GM18861 (cell line): ENCODE measurements around the gene LRRC74B.

Experiments used
- ATAC-seq: cut with Tn5 transposase; IDR thresholded peaks from one replicate; pipeline ENCODE4 v1.9.1; 2021; ENCODE audit not compliant: unreplicated experiment

LRRC74B gene

DNA sequence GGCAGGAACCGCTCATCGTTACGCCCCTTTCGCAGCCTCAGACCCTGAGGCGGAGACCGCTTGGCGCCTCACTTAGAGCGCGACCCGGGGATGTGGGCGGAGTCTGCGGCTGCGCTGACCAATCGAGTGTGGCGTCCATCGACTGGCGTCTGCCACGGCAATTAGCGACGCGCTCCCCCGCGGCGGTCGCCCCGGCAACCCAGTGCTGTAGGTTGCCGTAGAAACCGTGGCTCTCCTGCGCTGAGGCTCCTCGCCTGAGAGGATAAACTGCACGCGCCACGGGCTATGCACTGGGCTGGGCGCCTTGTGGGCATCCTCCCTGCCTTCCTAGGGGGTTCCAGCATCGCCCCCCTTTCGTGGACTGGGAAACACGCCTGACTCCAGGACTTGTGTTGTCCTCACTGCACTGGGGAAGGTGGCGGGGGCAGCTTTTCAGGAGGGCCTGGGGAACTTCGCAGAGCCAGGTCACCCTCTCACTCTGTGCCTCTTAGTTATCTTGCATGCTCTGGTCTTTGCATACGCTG lies 31.5 kb upstream of the LRRC74B start:
- ATAC-seq: peak; percentile 71

DNA sequence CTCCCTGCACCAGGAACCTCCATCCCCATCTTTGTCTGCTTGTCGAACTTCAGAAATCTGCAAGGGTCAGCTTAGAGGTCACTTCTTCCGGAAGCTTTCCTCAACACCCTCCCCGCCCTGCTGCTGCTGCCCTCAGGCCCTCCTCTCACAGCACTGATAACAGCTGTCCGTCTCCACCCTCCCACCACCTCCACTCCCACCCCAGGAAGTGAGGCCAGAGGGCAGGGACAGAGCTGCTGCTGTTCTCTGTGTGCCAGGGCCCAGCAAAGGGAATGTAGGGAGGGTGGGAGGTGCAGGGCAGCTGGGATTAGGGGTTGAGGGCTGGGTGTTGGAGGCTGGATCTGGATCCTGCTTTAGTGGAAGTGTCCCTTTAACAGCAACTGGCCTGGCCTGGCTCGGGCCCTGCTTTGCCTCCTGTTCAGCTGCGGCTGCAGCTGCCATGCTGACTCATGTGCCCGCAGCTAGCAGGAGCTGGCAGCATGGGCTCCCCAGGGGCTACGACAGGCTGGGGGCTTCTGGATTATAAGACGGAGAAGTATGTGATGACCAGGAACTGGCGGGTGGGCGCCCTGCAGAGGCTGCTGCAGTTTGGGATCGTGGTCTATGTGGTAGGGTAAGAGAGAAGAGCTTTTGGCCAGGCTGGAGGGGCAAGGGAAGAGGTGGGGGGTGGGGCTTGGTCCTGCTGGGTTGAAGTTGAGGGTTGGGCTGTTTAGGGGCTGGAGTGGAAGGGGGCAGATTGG lies 30.9 kb upstream of the LRRC74B start, which contains the start of gene P2RX6:
Gene P2RX6, plus strand, starts transcription at position 440 of the 740 bp plus-strand sequence. Its CDS starts 10 bp downstream, at position 450.
- ATAC-seq: no peak

DNA sequence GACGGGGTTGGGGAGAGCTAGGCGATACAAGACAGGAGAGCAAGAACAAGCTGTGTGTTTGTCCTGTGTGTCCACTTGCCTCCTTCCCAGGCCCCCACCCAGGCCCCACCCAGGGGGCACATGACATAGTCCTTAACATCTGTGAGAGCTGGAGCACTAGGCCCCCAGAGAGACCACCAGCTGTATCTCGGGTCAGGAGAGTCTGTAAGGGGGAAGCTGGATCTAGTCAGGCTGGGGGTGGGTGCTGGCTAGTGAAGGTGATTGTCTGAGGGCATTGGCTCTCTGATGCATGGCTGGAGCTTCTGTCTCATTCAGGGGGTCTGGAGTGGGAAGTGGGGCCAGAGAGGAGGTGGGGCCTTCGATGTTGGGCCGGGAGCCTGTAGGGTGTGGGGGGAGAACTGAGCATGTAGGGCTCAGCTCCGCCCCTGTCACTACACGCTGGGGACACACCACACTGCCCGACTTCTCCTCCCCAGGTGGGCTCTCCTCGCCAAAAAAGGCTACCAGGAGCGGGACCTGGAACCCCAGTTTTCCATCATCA lies 30.2 kb upstream of the LRRC74B start:
- no peak for ATAC-seq

GRCh38 chr22:21016644-21017420 lies 28.9 kb upstream of the LRRC74B start:
- ATAC-seq: no peak

DNA sequence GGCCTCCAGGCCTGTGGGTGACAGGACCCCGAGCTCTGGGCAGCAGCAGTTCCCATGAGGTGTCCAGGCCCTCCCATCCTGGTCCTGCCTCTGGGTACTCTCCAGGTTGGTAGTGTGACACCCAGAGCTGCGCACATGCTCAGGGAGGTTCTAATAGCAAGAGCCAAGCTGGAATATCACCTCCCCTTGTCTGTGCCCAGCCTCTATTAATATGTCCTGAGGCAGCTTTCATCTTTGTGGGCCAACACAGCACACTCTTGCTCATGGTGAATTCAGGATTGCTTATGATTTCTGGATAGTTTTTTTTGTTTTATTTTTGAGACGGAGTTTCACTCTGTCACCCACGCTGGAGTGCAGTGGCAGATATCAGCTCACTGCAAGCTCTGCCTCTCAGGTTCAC lies 27.4 kb upstream of the LRRC74B start:
- no peak for ATAC-seq

DNA sequence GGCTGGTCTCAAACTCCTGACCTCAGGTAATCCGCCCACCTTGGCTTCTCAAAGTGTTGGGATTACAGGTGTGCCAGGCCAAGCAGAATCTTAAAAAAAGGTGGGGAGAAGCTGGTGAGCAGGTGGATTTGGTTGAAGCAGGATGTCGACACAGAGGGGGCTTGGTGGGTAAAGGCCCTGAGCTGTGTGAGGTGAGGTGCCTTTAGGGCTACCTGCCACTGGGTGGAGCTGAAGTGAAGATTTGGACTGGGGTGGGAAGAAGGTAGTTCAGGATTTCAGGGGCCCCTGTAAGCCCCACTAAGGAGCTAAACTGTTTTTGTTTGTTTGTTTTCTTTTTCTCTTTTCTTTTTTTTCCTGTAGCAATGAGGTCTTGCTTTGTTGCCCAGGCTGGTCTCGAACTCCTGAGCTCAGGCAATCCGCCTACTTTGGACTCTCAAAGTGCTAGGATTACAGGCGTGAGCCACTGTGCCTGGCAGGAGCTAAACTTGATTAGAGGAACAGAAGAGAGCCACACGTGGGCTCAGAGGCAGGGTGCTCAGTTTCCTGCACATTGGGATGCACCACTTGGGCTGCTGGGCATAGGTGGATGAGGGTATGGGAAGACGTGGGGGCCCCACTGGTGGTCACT lies 24.8 kb upstream of the LRRC74B start:
- no peak for ATAC-seq

GRCh38 chr22:21022507-21022906 lies 23.2 kb upstream of the LRRC74B start:
- no peak for ATAC-seq

DNA sequence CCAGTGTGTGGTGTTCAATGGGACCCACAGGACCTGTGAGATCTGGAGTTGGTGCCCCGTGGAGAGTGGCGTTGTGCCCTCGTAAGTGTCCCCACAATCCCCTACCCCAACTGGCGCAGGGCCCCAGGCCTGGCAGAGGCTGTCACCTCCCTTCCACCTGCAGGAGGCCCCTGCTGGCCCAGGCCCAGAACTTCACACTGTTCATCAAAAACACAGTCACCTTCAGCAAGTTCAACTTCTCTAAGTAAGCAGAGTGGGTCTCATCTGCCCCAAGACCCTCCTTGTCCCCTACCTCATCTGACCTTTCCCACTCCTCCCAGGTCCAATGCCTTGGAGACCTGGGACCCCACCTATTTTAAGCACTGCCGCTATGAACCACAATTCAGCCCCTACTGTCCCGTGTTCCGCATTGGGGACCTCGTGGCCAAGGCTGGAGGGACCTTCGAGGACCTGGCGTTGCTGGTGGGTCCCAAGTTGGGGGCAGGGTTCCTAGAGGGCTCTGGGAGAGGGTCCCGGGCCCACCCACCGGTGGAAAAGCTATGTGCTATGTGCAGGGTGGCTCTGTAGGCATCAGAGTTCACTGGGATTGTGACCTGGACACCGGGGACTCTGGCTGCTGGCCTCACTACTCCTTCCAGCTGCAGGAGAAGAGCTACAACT lies 22.7 kb upstream of the LRRC74B start:
- ATAC-seq: no peak

DNA sequence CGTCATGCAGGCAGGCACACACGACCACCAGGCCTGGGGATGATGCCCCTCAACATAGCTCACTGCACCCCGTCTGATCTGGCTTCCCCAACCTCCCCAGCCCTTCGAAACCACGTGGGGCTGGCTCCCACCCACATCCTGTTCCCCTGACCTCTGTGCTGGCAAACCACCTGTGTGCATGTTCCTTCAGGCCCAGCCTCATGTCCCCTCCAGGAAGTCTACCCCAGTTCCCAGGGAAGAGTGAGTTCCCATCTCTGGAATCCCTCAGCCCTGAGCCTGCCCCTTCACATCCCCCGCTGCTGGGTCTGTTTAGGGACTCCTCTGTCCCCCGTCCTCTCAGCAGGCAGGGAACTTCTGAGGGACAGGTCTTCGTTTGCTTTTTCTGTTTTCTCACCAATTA lies 20.5 kb upstream of the LRRC74B start:
- ATAC-seq: no peak

DNA sequence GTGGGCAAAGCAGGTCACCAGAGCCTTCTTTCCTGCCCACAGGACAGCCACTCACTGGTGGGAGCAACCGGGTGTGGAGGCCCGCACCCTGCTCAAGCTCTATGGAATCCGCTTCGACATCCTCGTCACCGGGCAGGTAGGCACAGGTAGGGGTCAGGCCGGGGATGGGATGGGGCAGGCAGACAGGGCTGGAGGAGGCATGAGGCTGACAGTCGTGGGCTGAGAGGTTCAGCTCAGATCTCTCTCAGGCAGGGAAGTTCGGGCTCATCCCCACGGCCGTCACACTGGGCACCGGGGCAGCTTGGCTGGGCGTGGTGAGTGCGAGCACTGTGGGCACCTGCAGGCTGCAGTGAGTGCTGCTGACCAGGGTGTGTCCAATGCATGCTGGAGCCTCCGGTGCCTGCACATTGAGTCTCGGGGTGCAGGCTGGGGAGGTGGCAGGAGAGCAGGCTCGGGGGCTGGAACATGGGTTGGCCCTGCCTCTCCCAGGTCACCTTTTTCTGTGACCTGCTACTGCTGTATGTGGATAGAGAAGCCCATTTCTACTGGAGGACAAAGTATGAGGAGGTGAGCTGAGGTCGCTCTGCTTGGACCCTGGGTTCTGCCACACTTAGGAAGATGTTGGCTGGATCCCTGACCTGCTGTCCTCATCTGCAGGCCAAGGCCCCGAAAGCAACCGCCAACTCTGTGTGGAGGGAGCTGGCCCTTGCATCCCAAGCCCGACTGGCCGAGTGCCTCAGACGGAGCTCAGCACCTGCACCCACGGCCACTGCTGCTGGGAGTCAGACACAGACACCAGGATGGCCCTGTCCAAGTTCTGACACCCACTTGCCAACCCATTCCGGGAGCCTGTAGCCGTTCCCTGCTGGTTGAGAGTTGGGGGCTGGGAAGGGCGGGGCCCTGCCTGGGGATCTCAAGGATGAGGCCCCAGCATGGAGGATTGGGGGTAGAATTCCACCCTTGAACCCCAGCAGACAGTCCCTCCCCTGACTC lies 19.7 kb upstream of the LRRC74B start:
- no peak for ATAC-seq

DNA sequence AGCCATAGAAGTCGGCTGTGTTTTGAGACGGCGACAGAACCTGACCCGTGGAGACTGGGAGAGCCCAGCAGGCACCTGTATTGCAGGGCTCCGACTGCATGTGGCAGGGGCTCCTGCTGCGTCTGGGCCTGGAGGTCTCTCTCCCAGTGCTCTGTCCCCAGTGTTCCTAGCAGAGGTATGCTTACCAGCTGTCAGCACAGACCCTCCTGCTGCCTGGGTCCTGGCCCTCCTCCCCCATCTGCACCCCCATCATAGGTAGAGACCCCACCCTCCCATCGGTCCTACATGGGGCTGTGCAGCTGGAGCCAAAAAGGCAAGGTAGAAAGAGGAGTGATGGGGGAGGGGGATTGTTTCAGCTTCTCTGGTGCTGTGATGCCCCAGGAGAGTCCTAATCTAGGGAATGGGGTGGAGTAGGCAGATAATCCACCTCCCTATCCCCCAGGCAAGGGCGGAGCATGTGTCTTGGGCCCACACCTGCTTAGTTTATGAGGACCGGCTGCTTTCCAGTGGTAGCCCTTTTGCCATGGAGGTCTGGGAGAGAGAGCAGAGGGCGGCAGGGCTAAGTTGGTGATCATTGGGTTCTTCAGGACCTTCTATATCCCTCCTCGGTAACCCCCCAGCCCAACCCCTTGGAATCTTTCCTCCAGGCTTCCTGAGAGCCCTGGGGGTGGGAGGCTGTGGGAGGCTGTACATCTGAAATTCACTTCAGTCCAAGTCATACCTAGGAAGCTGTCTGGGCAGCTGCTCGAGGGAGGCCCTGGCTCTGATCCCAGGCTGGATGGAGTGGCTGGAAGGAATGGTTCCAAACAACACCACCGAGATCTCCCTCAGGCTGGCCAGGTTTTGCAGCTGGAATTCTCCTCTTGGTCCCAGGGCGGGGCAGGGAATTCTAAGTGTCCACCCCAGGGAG lies 18.7 kb upstream of the LRRC74B start:
- ATAC-seq: no peak

GRCh38 chr22:21028277-21029251 lies 17.2 kb upstream of the LRRC74B start:
- no peak for ATAC-seq

- no peak for ATAC-seq
These were observed 16.2 kb upstream of the LRRC74B start for GRCh38 chr22:21029486-21030025.

DNA sequence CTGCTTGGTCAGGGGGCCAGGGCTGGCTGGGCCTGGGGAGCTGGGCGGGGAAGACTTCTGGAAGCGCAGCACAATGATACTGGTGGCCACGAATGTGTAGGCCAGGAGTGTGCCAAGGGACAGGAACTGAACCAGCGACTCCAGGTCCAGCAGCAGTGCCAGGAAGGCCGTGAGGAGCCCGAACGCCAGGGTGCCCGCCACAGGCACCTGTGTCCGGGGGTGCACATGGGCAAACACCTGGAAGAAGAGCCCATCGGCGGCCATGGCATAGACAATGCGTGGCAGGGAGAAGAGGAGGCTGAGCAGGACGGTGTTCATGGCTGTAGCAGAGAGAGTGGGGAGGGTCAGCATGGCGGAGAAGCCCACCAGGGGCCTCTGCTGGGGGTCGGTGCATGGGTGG lies 15.7 kb upstream of the LRRC74B start:
- ATAC-seq: no peak

DNA sequence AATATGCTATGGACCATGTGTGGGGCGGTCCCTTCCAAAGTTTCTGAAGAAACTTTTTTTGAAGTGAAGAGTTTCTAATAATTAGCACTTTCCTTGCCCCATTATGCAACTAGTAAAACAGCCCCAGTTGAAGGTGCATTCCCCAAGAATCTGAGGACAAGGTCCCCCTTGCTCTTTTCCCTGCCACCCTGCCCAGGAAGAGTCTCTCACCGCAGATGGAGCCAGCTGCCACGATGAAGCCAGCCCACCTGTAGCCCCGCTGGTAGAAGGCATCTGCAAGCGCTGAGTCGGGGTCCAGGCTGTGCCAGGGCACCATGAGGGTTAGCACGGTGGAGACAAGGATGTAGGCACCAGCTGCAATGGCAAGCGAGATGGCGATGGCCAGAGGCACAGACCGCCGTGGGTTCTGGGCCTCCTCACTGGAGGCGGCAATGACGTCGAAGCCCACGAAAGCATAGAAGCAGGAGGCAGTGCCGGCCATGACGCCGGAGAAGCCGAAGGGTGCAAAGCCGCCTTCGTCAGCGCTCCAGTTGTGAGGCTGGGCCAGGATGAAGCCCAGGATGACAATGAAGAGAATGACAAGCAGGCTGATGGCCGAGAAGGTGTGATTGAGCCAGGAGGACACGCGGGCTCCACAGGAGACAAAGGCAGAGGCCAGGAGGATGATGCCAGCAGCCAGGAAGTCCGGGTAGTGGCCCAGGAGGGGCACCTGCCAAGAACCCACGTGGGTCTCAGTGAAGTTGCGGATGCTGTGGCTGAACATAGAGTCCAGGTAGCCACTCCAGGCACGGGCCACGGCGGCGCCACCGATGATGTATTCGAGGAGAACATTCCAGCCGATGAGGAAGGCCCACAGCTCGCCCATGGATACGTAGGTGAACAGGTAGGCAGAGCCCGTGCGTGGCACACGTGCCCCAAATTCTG lies 14.9 kb upstream of the LRRC74B start:
- no peak for ATAC-seq

- no peak for ATAC-seq
These were observed 14.2 kb upstream of the LRRC74B start for GRCh38 chr22:21031545-21032036.
